Tibial nerve (tissue), 3 donors: ENCODE measurements around the gene UPK1A.

ENCODE experiments used
- CTCF ChIP-seq, 5 experiments: fragments of 200-600 bp in 3 of 5; fragments of 450-650 bp in 2 of 5; sonication (generic) in 3 of 5; IDR thresholded peaks; one replicate each; pipeline ENCODE4 v1.5.1; 2016 to 2019; ENCODE audit warnings: antibody characterized with exemption in 5 of 5, mild to moderate bottlenecking in 3 of 5, moderate library complexity in 2 of 5
- POLR2A ChIP-seq, 2 donors: fragments of 450-650 bp; IDR thresholded peaks; one replicate each; pipeline ENCODE4 v1.6.1; 2017; ENCODE audit warnings: antibody characterized with exemption in 2 of 2, mild to moderate bottlenecking in 2 of 2, moderate library complexity in 2 of 2

- TF ChIP-seq CTCF (IDR thresholded peaks at IDR 0.05), result no peak
- TF ChIP-seq POLR2A (IDR thresholded peaks at IDR 0.05), result no peak
Observed at GRCh38 chr19:35695895-35696422, 29.6 kb downstream of the UPK1A start.
